WTC11 (cell line): ENCODE data around the gene SERPINB1. TPM values are rescaled to one million over a fixed set of nuclear protein-coding genes. Genes with fewer than 3 reads are reported as not detected.
A peak's percentile ranks its signal among the peaks of the same experiment; 100 is the strongest.

Experiments used
- ATAC-seq: fragments of 200-7000 bp; cut with Tn5 transposase; 2 replicates; pipeline ENCODE4 v1.10.0; 2021; ENCODE audit warnings: mild to moderate bottlenecking, moderate library complexity
- CTCF ChIA-PET: fragments of 300-600 bp; sonication (Branson Sonifier 250); formaldehyde crosslinking; loops from one replicate; lab custom pipeline; 2021; ENCODE audit warnings: antibody characterized with exemption; lab: Charles Lee
- POLR2A ChIA-PET: fragments of 350-600 bp; sonication (Branson Sonifier 250); formaldehyde crosslinking; loops from one replicate; lab custom pipeline; 2021; ENCODE audit warnings: antibody characterized with exemption; lab: Charles Lee
- DNase-seq: peaks from one replicate; pipeline ENCODE4 v3.0.0; 2021; ENCODE audit warnings: low spot score
- H3K27ac Mint-ChIP-seq: 2 replicates; pipeline ENCODE4 v1.8.0; 2021; ENCODE audit warnings: mixed read lengths
- H3K27me3 Mint-ChIP-seq: 2 replicates; pipeline ENCODE4 v1.8.0; 2021; ENCODE audit warnings: low read depth, mild to moderate bottlenecking, moderate library complexity, mixed read lengths
- H3K36me3 Mint-ChIP-seq: 2 replicates; pipeline ENCODE4 v1.8.0; 2021; ENCODE audit warnings: mixed read lengths
- H3K4me1 Mint-ChIP-seq: 2 replicates; pipeline ENCODE4 v1.8.0; 2022; ENCODE audit warnings: mixed read lengths
- H3K4me3 Mint-ChIP-seq: 2 replicates; pipeline ENCODE4 v1.8.0; 2021; ENCODE audit warnings: mild to moderate bottlenecking, moderate library complexity, mixed read lengths
- H3K9me3 Mint-ChIP-seq: 2 replicates; pipeline ENCODE4 v1.8.0; 2021; ENCODE audit warnings: mixed read lengths
- E2F5 ChIP-seq: sonication (generic); formaldehyde crosslinking; IDR thresholded peaks from 2 replicates; pipeline ENCODE4 v1.8.1; 2022; ENCODE audit warnings: mild to moderate bottlenecking, moderate library complexity, missing genetic modification reagents
- ESRRA ChIP-seq: sonication (generic); formaldehyde crosslinking; IDR thresholded peaks from 2 replicates; pipeline ENCODE4 v1.8.1; 2022; ENCODE audit warnings: mild to moderate bottlenecking, missing genetic modification reagents, borderline replicate concordance
- FOXK1 ChIP-seq: sonication (generic); formaldehyde crosslinking; IDR thresholded peaks from 2 replicates; pipeline ENCODE4 v1.8.0; 2022; ENCODE audit warnings: mild to moderate bottlenecking, moderate library complexity, missing genetic modification reagents
- JUN ChIP-seq: sonication (generic); formaldehyde crosslinking; IDR thresholded peaks from 2 replicates; pipeline ENCODE4 v1.8.0; 2023; ENCODE audit warnings: mild to moderate bottlenecking, missing genetic modification reagents
- KAT7 ChIP-seq: sonication (generic); formaldehyde crosslinking; IDR thresholded peaks from 2 replicates; pipeline ENCODE4 v1.8.1; 2023; ENCODE audit warnings: missing genetic modification reagents, mild to moderate bottlenecking, borderline replicate concordance
- MAX ChIP-seq: sonication (generic); formaldehyde crosslinking; IDR thresholded peaks from 2 replicates; pipeline ENCODE4 v1.8.0; 2022; ENCODE audit warnings: mild to moderate bottlenecking, missing genetic modification reagents
- NFATC4 ChIP-seq: fragments of 250-450 bp; sonication (Bioruptor Pico); IDR thresholded peaks from 2 replicates; pipeline ENCODE4 v1.9.0; 2021; ENCODE audit warnings: mild to moderate bottlenecking
- NFE2L1 ChIP-seq: sonication (generic); formaldehyde crosslinking; IDR thresholded peaks from 2 replicates; pipeline ENCODE4 v1.8.1; 2023; ENCODE audit warnings: missing genetic modification reagents
- SMAD3 ChIP-seq: sonication (generic); formaldehyde crosslinking; IDR thresholded peaks from 2 replicates; pipeline ENCODE4 v1.8.0; 2022; ENCODE audit warnings: missing genetic modification reagents, mild to moderate bottlenecking, borderline replicate concordance
- SOX15 ChIP-seq: fragments of 250-450 bp; sonication (Bioruptor Pico); IDR thresholded peaks from 2 replicates; pipeline ENCODE4 v1.9.0; 2021; ENCODE audit warnings: mild to moderate bottlenecking
- TEAD4 ChIP-seq: sonication (generic); formaldehyde crosslinking; IDR thresholded peaks from 2 replicates; pipeline ENCODE4 v1.8.0; 2022; ENCODE audit warnings: mild to moderate bottlenecking, missing genetic modification reagents
- ZNF121 ChIP-seq: sonication (generic); formaldehyde crosslinking; IDR thresholded peaks from 2 replicates; pipeline ENCODE4 v1.8.0; 2023; ENCODE audit warnings: missing genetic modification reagents
- ZNF219 ChIP-seq: sonication (generic); formaldehyde crosslinking; IDR thresholded peaks from 2 replicates; pipeline ENCODE4 v1.8.0; 2023; ENCODE audit warnings: missing genetic modification reagents, mild to moderate bottlenecking, borderline replicate concordance
- ZNF263 ChIP-seq: sonication (generic); formaldehyde crosslinking; IDR thresholded peaks from 2 replicates; pipeline ENCODE4 v1.8.1; 2022; ENCODE audit warnings: low read depth, mild to moderate bottlenecking, moderate library complexity, missing genetic modification reagents
- ZNF396 ChIP-seq: fragments of 250-450 bp; sonication (Bioruptor Pico); IDR thresholded peaks from 2 replicates; pipeline ENCODE4 v1.8.0; 2021; ENCODE audit warnings: mild to moderate bottlenecking, moderate library complexity, borderline replicate concordance
- ZNF423 ChIP-seq: fragments of 250-450 bp; sonication (Bioruptor Pico); IDR thresholded peaks from 2 replicates; pipeline ENCODE4 v2.1.2; 2022; ENCODE audit warnings: mild to moderate bottlenecking, moderate library complexity
- total RNA-seq: library from RNA; stranded (reverse); gene quantifications from 3 replicates; pipeline ENCODE4 v1.2.3, GENCODE V29; 2021
- TF ChIP-seq, protein P1 (sequence below): sonication (generic); formaldehyde crosslinking; IDR thresholded peaks from 2 replicates; pipeline ENCODE4 v1.8.1; 2023; ENCODE audit warnings: mild to moderate bottlenecking, missing genetic modification reagents
- TF ChIP-seq, protein P2 (sequence below): fragments of 250-450 bp; sonication (Bioruptor Pico); IDR thresholded peaks from 2 replicates; pipeline ENCODE4 v1.9.0; 2021; ENCODE audit warnings: mild to moderate bottlenecking
- TF ChIP-seq, protein P3 (sequence below): sonication (generic); formaldehyde crosslinking; IDR thresholded peaks from 2 replicates; pipeline ENCODE4 v1.8.0; 2022; ENCODE audit warnings: mild to moderate bottlenecking, missing genetic modification reagents

SERPINB1 gene
- total RNA-seq, 1 experiment from 2014 or later: 14.8 TPM

DNA sequence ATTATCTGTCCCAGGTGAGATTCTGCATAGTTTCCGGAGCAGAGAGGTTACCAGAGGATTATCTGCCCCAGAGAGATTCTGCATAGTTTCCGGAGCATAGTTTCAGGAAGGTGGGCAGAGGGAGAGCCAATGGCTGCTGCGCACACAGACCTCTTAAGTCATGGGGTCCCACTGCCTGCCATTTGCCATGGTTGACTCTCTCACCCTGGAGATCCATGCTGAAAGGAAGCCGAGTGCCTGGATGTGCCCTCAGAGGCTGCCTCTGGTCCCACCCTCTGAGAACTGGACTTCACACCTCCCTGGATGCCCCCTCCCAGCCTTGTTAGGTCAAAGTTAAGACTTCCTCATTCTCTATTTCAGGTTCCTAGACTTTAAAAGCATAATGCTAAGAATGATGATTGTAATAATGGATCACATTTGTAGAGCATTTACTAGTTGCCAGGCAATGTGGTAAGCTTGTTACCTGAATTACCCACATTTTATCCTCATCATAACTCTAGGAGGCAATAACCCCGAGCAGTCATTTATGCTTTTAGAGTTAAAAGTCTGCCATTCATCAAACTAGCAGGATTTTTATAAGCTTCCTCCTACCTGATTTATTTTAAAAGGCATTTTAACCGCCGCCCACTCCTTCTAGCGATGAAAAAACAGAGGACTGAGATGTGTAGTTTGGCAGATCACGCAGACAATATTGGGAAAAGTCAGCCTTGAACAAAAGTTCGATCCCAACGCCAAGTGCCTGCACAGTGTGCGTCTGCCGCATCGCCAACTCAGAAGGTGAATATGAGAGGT, 49.5 kb upstream of the SERPINB1 start (continued):
- no peak for TF ChIP-seq E2F5 (CRISPR knock-in tag)
- TF ChIP-seq FOXK1: no peak
- TF ChIP-seq NFATC4: no peak
- no peak for TF ChIP-seq TEAD4
- TF ChIP-seq MAX: no peak
- TF ChIP-seq, all 79 proteins: peak for 0

GRCh38 chr6:2885967-2886735, 44.5 kb upstream of the SERPINB1 start:
- no peaks in the 10 kb centered on the region for H3K27me3 Mint-ChIP-seq
- ATAC-seq (no peak), DNase-seq (no peak)
- H3K27ac Mint-ChIP-seq: peak overlapping the region; percentile 84
- peaks cover 26% of the 10 kb centered on the region for H3K36me3 Mint-ChIP-seq
- H3K4me1 Mint-ChIP-seq: peaks cover 21% of the 10 kb centered on the region
- H3K9me3 Mint-ChIP-seq: peaks cover 10% of the 10 kb centered on the region
- TF ChIP-seq, protein P1, sequence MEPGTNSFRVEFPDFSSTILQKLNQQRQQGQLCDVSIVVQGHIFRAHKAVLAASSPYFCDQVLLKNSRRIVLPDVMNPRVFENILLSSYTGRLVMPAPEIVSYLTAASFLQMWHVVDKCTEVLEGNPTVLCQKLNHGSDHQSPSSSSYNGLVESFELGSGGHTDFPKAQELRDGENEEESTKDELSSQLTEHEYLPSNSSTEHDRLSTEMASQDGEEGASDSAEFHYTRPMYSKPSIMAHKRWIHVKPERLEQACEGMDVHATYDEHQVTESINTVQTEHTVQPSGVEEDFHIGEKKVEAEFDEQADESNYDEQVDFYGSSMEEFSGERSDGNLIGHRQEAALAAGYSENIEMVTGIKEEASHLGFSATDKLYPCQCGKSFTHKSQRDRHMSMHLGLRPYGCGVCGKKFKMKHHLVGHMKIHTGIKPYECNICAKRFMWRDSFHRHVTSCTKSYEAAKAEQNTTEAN (CRISPR knock-in tag): no peak
- no peak for TF ChIP-seq SMAD3 (CRISPR knock-in tag)
- TF ChIP-seq, protein P2, sequence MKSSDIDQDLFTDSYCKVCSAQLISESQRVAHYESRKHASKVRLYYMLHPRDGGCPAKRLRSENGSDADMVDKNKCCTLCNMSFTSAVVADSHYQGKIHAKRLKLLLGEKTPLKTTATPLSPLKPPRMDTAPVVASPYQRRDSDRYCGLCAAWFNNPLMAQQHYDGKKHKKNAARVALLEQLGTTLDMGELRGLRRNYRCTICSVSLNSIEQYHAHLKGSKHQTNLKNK (CRISPR knock-in tag): no peak
- no peak for TF ChIP-seq JUN (CRISPR knock-in tag)
- TF ChIP-seq ZNF423 (CRISPR knock-in tag): no peak
- TF ChIP-seq KAT7 (CRISPR knock-in tag): no peak
- TF ChIP-seq ZNF396: no peak
- TF ChIP-seq SOX15 (CRISPR knock-in tag): no peak
- TF ChIP-seq ZNF263: no peak
- TF ChIP-seq ESRRA (CRISPR knock-in tag): no peak
- no peak for TF ChIP-seq ZNF219 (CRISPR knock-in tag)
- H3K4me3 Mint-ChIP-seq: no peak overlapping the region
- ChIA-PET CTCF (no interaction called here), POLR2A (no interaction called here)

GRCh38 chr6:2884804-2885203, 43.1 kb upstream of the SERPINB1 start:
- peaks cover 21% of the 10 kb centered on the region for H3K4me1 Mint-ChIP-seq
- no peak for ATAC-seq
- no peak overlapping the region for H3K27ac Mint-ChIP-seq
- peaks cover 10% of the 10 kb centered on the region for H3K9me3 Mint-ChIP-seq
- ChIA-PET POLR2A (no interaction called here), CTCF (interaction anchor here (1.2 to 1.4 kb wide), 2 partner anchors 38 to 94 kb away, joined by 3 to 5 read pairs; no protein-coding TSS in a partner anchor)
- no peak for DNase-seq
- TF ChIP-seq ZNF121 (no peak), NFE2L1 (no peak)
- TF ChIP-seq, protein P3, sequence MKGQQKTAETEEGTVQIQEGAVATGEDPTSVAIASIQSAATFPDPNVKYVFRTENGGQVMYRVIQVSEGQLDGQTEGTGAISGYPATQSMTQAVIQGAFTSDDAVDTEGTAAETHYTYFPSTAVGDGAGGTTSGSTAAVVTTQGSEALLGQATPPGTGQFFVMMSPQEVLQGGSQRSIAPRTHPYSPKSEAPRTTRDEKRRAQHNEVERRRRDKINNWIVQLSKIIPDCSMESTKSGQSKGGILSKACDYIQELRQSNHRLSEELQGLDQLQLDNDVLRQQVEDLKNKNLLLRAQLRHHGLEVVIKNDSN: no peak
- TF ChIP-seq, all 79 proteins: peak for 0
- peaks cover 12% of the 10 kb centered on the region for H3K36me3 Mint-ChIP-seq
- no peaks in the 10 kb centered on the region for H3K27me3 Mint-ChIP-seq
- H3K4me3 Mint-ChIP-seq: no peak overlapping the region
